GM21717 (cell line): ENCODE data around the gene TRIM62.

ENCODE experiments used
- ATAC-seq: cut with Tn5 transposase; IDR thresholded peaks from one replicate; pipeline ENCODE4 v1.9.1; 2021; ENCODE audit warnings: mild to moderate bottlenecking, moderate library complexity; ENCODE audit not compliant: unreplicated experiment

TRIM62 gene

GRCh38 chr1:33162141-33162540 is 19.7 kb downstream of the TRIM62 start:
- ATAC-seq: no peak

GRCh38 chr1:33161061-33161681 is 20.7 kb downstream of the TRIM62 start:
- ATAC-seq: no peak

- ATAC-seq: no peak
Observed at GRCh38 chr1:33159577-33159976, 22.3 kb downstream of the TRIM62 start.

GRCh38 chr1:33158366-33158765 is 23.5 kb downstream of the TRIM62 start:
- ATAC-seq: no peak

GRCh38 chr1:33157131-33157530 is 24.7 kb downstream of the TRIM62 start:
- ATAC-seq: no peak

GRCh38 chr1:33155877-33156538 is 25.8 kb downstream of the TRIM62 start:
- ATAC-seq: no peak

GRCh38 chr1:33153650-33154049 is 28.2 kb downstream of the TRIM62 start:
- no peak for ATAC-seq

GRCh38 chr1:33152685-33153432 is 29.0 kb downstream of the TRIM62 start:
- ATAC-seq: no peak

GRCh38 chr1:33151116-33151515 is 30.7 kb downstream of the TRIM62 start:
- no peak for ATAC-seq

GRCh38 chr1:33150522-33150921 is 31.3 kb downstream of the TRIM62 start:
- no peak for ATAC-seq

- no peak for ATAC-seq
Observed at GRCh38 chr1:33149453-33150190, 32.2 kb downstream of the TRIM62 start.

GRCh38 chr1:33148615-33149014 is 33.2 kb downstream of the TRIM62 start:
- ATAC-seq: no peak

- ATAC-seq: no peak
Observed at GRCh38 chr1:33147997-33148314, 33.9 kb downstream of the TRIM62 start.

GRCh38 chr1:33147275-33147996 is 34.4 kb downstream of the TRIM62 start:
- ATAC-seq: no peak

- ATAC-seq: no peak
Observed at GRCh38 chr1:33146003-33146402, 35.8 kb downstream of the TRIM62 start.

- ATAC-seq: no peak
Observed at GRCh38 chr1:33143698-33144097, 38.1 kb downstream of the TRIM62 start.

- no peak for ATAC-seq
Observed at GRCh38 chr1:33143176-33143575, 38.7 kb downstream of the TRIM62 start.

GRCh38 chr1:33142483-33143064 is 39.3 kb downstream of the TRIM62 start:
- no peak for ATAC-seq

GRCh38 chr1:33141781-33142180 is 40.1 kb downstream of the TRIM62 start:
- no peak for ATAC-seq

- ATAC-seq: no peak
Observed at GRCh38 chr1:33141216-33141615, 40.6 kb downstream of the TRIM62 start.
